ENCODE results near the gene FBXO44.

Gene FBXO44

GRCh38 chr1:11648732-11649158 lies 5.9 kb upstream of the FBXO44 start:
- TF ChIP-seq NFIC (IDR thresholded peaks at IDR 0.05) (no peak), EGR1 (IDR thresholded peaks at IDR 0.05) (no peak), CREB1 (IDR thresholded peaks at IDR 0.05; ENCODE audit: low read depth) (no peak), TEAD4 (IDR thresholded peaks at IDR 0.05) (no peak), RAD21 (IDR thresholded peaks at IDR 0.05; ENCODE audit: low read depth) (no peak), ZBTB7A (IDR thresholded peaks at IDR 0.05; ENCODE audit: low read depth) (no peak), CEBPB (IDR thresholded peaks at IDR 0.05) (no peak), EP300 (IDR thresholded peaks at IDR 0.05; ENCODE audit: borderline replicate concordance) (no peak), TAF1 (IDR thresholded peaks at IDR 0.05; ENCODE audit: low read depth) (no peak), YY1 (IDR thresholded peaks at IDR 0.05; ENCODE audit: low read depth) (no peak)
- TF ChIP-seq, protein P1, sequence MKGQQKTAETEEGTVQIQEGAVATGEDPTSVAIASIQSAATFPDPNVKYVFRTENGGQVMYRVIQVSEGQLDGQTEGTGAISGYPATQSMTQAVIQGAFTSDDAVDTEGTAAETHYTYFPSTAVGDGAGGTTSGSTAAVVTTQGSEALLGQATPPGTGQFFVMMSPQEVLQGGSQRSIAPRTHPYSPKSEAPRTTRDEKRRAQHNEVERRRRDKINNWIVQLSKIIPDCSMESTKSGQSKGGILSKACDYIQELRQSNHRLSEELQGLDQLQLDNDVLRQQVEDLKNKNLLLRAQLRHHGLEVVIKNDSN (IDR thresholded peaks at IDR 0.05): no peak

DNA sequence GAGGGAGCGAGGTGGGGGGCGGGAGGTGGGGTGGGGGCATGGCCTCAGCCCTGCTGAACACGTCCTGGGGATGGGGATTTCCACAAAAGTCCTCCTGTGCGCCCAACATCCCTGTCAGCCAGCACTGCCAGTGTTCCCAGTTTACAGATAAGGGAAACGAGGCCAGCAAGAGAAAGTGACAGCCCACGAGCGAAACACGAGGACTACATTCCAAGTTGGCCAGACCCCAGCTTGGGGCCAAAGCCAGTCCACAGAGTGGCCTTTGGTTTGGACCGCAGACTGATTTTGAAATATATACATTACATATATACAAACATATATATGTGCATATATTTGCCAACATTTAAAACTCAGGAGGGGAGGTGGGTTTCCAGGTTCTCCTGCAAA lies 5.4 kb upstream of the FBXO44 start:
- TF ChIP-seq ZBTB7A (IDR thresholded peaks at IDR 0.05; ENCODE audit: low read depth) (0 out of 2 replicates have a peak, but pooled peaks have one; percentile 44), TAF1 (IDR thresholded peaks at IDR 0.05; ENCODE audit: low read depth) (no peak)
- TF ChIP-seq, protein P2, sequence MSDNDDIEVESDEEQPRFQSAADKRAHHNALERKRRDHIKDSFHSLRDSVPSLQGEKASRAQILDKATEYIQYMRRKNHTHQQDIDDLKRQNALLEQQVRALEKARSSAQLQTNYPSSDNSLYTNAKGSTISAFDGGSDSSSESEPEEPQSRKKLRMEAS (IDR thresholded peaks at IDR 0.05): peak; percentile 40; the same call in 1 of the 2 replicates

DNA sequence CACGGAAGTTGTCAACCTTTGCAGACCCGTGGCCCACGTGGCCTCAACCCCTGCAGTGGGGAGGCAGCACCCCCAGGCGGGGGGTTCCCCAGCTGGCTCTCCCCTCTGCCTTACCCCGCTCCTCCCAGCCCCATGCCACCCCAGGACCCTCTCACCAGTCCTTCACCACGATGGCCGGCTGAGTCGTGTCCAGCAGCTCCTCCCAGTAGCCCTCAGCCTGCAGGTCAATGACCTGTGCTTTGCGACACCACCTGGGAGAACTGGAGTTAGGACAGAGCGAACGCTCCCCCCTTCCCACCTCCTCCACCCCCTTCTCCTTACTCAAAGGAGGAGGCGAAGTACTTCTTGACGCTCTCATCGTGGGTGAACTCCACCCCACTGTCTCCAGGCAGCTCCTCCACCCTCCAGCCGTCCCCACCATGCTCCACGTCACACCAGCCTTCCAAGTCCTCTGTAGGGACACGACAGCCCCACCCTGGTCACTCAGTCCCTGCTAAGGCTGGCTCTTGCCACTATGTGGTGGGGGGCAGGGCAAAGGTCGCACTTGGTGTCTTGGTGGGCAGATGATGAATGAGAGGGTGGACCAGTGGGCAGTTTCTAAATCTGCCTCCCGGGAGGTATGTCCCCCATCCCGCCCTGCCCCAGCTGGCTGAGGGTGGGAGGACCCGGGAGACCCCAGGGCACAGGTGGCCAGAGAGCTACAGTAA lies 4.9 kb upstream of the FBXO44 start:
- TF ChIP-seq, protein P2 (IDR thresholded peaks at IDR 0.05): 0 out of 2 replicates have a peak, but pooled peaks have one; percentile 4
- no peak for TF ChIP-seq TEAD4 (IDR thresholded peaks at IDR 0.05)
- TF ChIP-seq FOXM1 (IDR thresholded peaks at IDR 0.05; ENCODE audit: borderline replicate concordance, low read depth): no peak

GRCh38 chr1:11650331-11650991 lies 4.2 kb upstream of the FBXO44 start:
- TF ChIP-seq, protein P2 (IDR thresholded peaks at IDR 0.05): peak; percentile 74
- TF ChIP-seq CREB1 (IDR thresholded peaks at IDR 0.05; ENCODE audit: low read depth): no peak
- no peak for TF ChIP-seq EGR1 (IDR thresholded peaks at IDR 0.05)
- peak; percentile 43; the same call in 1 of the 2 replicates for TF ChIP-seq EP300 (IDR thresholded peaks at IDR 0.05; ENCODE audit: borderline replicate concordance)
- TF ChIP-seq YY1 (IDR thresholded peaks at IDR 0.05; ENCODE audit: low read depth): no peak
- no peak for TF ChIP-seq FOXM1 (IDR thresholded peaks at IDR 0.05; ENCODE audit: borderline replicate concordance, low read depth)
- TF ChIP-seq ZBTB7A (IDR thresholded peaks at IDR 0.05; ENCODE audit: low read depth): no peak
- no peak for TF ChIP-seq CEBPB (IDR thresholded peaks at IDR 0.05)
- TF ChIP-seq TEAD4 (IDR thresholded peaks at IDR 0.05): no peak
- TF ChIP-seq, protein P3, sequence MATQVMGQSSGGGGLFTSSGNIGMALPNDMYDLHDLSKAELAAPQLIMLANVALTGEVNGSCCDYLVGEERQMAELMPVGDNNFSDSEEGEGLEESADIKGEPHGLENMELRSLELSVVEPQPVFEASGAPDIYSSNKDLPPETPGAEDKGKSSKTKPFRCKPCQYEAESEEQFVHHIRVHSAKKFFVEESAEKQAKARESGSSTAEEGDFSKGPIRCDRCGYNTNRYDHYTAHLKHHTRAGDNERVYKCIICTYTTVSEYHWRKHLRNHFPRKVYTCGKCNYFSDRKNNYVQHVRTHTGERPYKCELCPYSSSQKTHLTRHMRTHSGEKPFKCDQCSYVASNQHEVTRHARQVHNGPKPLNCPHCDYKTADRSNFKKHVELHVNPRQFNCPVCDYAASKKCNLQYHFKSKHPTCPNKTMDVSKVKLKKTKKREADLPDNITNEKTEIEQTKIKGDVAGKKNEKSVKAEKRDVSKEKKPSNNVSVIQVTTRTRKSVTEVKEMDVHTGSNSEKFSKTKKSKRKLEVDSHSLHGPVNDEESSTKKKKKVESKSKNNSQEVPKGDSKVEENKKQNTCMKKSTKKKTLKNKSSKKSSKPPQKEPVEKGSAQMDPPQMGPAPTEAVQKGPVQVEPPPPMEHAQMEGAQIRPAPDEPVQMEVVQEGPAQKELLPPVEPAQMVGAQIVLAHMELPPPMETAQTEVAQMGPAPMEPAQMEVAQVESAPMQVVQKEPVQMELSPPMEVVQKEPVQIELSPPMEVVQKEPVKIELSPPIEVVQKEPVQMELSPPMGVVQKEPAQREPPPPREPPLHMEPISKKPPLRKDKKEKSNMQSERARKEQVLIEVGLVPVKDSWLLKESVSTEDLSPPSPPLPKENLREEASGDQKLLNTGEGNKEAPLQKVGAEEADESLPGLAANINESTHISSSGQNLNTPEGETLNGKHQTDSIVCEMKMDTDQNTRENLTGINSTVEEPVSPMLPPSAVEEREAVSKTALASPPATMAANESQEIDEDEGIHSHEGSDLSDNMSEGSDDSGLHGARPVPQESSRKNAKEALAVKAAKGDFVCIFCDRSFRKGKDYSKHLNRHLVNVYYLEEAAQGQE (IDR thresholded peaks at IDR 0.05; ENCODE audit: low read depth): no peak
- TF ChIP-seq, protein P1 (IDR thresholded peaks at IDR 0.05): 0 out of 2 replicates have a peak, but pooled peaks have one; percentile 22
- no peak for TF ChIP-seq TAF1 (IDR thresholded peaks at IDR 0.05; ENCODE audit: low read depth)
- peak; percentile 87 for TF ChIP-seq NFIC (IDR thresholded peaks at IDR 0.05)
- peak; percentile 73 for TF ChIP-seq TCF12 (IDR thresholded peaks at IDR 0.05; ENCODE audit: low read depth)
- TF ChIP-seq RAD21 (IDR thresholded peaks at IDR 0.05; ENCODE audit: low read depth): peak; percentile 79

- TF ChIP-seq, protein P3 (IDR thresholded peaks at IDR 0.05; ENCODE audit: low read depth): no peak
- TF ChIP-seq FOXM1 (IDR thresholded peaks at IDR 0.05; ENCODE audit: borderline replicate concordance, low read depth): no peak
- no peak for TF ChIP-seq ZBTB7A (IDR thresholded peaks at IDR 0.05; ENCODE audit: low read depth)
- no peak for TF ChIP-seq EGR1 (IDR thresholded peaks at IDR 0.05)
- TF ChIP-seq, protein P2 (IDR thresholded peaks at IDR 0.05): no peak
- TF ChIP-seq, protein P1 (IDR thresholded peaks at IDR 0.05): no peak
- no peak for TF ChIP-seq TCF12 (IDR thresholded peaks at IDR 0.05; ENCODE audit: low read depth)
These were observed 3.7 kb upstream of the FBXO44 start for GRCh38 chr1:11651017-11651416.
